HCT116 (cell line): ENCODE results near the gene ZNF648.

Source experiments
- CEBPB ChIP-seq: IDR thresholded peaks from 2 replicates; pipeline ENCODE4 v1.6.1; 2012; ENCODE audit warnings: low read depth
- EZH2 ChIP-seq: fragments of 200-600 bp; sonication (generic); IDR thresholded peaks from 2 replicates; pipeline ENCODE4 v1.6.1; 2017; ENCODE audit warnings: antibody characterized with exemption, mixed run types
- EZH2phosphoT487 ChIP-seq: fragments of 200-600 bp; IDR thresholded peaks from 2 replicates; pipeline ENCODE4 v1.6.1; 2018; ENCODE audit warnings: antibody characterized with exemption, borderline replicate concordance
- POLR2A ChIP-seq: IDR thresholded peaks from 2 replicates; pipeline ENCODE4 v1.7.0; 2011; ENCODE audit warnings: borderline replicate concordance; ENCODE audit not compliant: insufficient read depth, insufficient read length; ENCODE audit errors: extremely low read depth
- POLR2AphosphoS5 ChIP-seq: IDR thresholded peaks from 2 replicates; pipeline ENCODE4 v1.6.1; 2011; ENCODE audit warnings: mild to moderate bottlenecking, low read depth, low read length, moderate library complexity
- SRF ChIP-seq: IDR thresholded peaks from 2 replicates; pipeline ENCODE4 v1.6.1; 2012; ENCODE audit warnings: low read depth
- TF ChIP-seq, protein P1 (sequence below), 3 experiments: fragments of 200-600 bp in 1 of 3; sonication (generic) in 1 of 3; IDR thresholded peaks in 2 of 3; conservative IDR thresholded peaks in 1 of 3; 2 replicates each; pipeline ENCODE4 v1.5.1; 2012 to 2017; ENCODE audit warnings: low read depth in 2 of 3, low read length in 2 of 3, antibody characterized with exemption in 1 of 3, borderline replicate concordance in 1 of 3, control low read depth in 1 of 3, mild to moderate bottlenecking in 1 of 3, mixed read lengths in 1 of 3, mixed run types in 1 of 3, moderate library complexity in 1 of 3; ENCODE audit not compliant: insufficient read depth in 1 of 3
- TF ChIP-seq, protein P2 (sequence below): IDR thresholded peaks from 2 replicates; pipeline ENCODE4 v1.6.1; 2012
- TF ChIP-seq, protein P3 (sequence below): IDR thresholded peaks from 2 replicates; pipeline ENCODE4 v1.6.1; 2012

DNA sequence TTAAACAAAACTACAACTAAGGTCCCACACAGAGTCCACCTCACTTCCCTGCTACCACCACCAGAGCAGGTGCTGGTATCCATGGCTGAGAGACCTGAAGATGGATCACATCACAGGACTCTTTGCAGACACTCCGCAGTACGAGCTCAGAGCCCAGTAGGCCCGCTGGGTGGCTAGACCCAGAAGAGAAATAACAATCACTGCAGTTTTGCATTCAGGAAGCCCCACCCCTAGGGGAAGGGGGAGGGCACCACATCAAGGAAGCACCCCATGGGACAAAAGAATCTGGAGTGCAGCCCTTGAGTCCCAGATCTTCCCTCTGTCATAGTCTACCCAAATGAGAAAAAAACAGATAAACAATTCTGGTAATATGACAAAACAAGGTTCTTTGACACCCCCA lies 56.9 kb downstream of the ZNF648 start:
- no peak for TF ChIP-seq EZH2phosphoT487
- TF ChIP-seq, protein P1, sequence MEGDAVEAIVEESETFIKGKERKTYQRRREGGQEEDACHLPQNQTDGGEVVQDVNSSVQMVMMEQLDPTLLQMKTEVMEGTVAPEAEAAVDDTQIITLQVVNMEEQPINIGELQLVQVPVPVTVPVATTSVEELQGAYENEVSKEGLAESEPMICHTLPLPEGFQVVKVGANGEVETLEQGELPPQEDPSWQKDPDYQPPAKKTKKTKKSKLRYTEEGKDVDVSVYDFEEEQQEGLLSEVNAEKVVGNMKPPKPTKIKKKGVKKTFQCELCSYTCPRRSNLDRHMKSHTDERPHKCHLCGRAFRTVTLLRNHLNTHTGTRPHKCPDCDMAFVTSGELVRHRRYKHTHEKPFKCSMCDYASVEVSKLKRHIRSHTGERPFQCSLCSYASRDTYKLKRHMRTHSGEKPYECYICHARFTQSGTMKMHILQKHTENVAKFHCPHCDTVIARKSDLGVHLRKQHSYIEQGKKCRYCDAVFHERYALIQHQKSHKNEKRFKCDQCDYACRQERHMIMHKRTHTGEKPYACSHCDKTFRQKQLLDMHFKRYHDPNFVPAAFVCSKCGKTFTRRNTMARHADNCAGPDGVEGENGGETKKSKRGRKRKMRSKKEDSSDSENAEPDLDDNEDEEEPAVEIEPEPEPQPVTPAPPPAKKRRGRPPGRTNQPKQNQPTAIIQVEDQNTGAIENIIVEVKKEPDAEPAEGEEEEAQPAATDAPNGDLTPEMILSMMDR (IDR thresholded peaks at IDR 0.05 in 2 of 3, conservative IDR thresholded peaks at IDR 0.05 in 1 of 3; ENCODE audit: borderline replicate concordance in 1 of 3, insufficient read depth in 1 of 3, low read depth in 2 of 3, low read length in 2 of 3) = no peak
- TF ChIP-seq, protein P2, sequence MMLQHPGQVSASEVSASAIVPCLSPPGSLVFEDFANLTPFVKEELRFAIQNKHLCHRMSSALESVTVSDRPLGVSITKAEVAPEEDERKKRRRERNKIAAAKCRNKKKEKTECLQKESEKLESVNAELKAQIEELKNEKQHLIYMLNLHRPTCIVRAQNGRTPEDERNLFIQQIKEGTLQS = no peak
- no peak for TF ChIP-seq CEBPB
- TF ChIP-seq POLR2AphosphoS5 = no peak
- TF ChIP-seq EZH2 = no peak
- TF ChIP-seq SRF = no peak
- no peak for TF ChIP-seq POLR2A
- TF ChIP-seq, protein P3, sequence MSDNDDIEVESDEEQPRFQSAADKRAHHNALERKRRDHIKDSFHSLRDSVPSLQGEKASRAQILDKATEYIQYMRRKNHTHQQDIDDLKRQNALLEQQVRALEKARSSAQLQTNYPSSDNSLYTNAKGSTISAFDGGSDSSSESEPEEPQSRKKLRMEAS = no peak
